Skin of body (tissue), 2 donors: Measurements from ENCODE around the gene PUM1. TPM values are rescaled to one million over a fixed set of nuclear protein-coding genes. Genes with fewer than 3 reads are reported as not detected.

Source experiments
- DNase-seq: peaks from one replicate; lab custom pipeline; 2025; lab: John Stamatoyannopoulos, UW
- total RNA-seq: library from RNA; depleted of rRNA; stranded (reverse); fragments of >200 nt; gene quantifications from one replicate; pipeline ENCODE4 v1.2.3, GENCODE V29; 2014

Gene PUM1
- total RNA-seq, 1 donor from 2014 or later = 81.8 TPM

DNA sequence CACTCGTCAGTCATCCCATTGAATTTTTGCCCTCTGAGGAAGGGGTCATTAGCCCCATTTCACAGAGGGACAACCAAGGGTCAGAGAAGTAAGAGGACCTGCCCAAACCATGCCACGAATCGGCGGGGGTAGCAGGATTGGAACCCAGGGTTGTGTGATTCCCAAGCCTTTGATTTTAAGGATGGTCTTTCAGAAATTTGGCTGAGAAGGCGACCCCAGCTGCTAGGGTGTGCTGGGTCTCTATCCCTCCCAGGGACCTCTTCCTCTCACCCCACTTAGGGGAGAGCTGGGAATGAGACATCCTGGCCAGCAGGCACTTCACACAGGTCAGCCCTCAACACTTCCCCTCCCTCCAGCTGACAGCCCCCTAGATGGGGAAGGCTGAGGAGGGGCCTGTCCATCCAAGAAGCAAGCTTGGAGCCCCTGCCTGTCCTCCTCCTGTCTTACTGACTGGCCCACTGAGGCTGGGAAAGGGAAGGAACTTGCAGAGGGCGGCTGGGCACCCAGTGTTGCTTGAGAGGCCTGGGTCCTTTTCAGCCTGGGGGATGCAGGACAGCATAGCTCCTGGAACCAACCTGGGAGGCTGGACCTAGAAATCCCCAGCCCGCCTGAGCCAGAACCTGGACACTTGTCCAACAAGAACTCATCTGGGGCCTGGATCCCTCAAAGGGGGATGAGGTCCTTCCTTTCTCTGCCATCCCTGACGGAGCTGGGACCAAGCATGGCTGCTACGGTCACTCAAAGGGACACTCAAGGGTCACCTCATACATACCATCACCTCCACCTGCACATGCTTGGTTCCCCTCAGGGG is 158.7 kb downstream of the PUM1 start:
- DNase-seq = no peak

DNA sequence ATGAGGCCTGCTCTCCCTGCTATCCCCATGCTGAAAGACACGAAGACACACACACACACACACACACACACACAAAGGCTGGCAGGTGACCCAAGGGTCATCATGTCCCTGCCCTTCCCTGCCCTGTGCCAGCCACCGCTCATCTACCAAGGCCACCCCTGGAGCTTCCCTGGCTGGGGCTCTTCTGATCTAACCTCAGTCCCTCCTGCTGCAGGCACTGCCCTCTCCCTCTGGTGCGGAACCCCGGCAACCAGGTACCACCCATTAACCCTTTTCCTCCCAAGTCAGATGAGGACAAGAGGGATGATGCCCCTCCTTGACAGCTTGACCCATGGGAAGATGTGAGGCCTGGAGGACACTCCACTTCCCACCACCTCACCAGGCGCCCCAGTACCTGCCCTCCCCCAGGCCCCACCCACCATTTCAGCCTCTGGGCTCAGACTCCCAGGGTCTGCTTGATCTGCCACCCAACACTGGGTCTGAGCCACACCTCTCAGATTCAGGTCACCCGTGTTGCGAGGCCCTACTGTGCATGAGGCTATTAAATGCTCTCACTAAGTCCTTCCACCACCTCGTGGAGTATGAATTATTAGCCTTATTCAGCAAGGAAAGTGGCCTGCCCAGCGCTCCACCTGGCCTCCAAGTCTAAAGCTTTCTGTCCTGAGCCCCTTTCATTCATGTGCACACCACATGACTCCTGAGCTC is 159.4 kb downstream of the PUM1 start:
- DNase-seq = no peak

GRCh38 chr1:30905403-30905802 is 160.1 kb downstream of the PUM1 start:
- no peak for DNase-seq

DNA sequence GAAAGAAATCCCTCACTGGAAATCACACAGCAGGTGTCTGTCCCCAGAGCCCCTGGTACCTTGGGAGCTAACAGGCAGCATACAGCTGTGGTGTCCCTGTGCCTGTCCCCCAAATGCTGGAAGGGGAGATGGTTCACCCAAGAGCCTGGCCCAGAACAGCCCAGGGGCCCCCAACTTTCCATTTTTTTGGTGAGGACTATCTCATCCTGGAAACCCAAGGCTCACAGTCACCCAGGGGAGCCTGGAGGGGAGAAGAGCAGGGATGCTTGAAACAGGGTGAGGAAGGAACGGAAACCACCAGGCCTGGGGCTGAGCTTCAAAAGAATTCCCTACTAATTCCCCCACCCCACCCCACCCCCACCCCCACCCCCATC is 160.6 kb downstream of the PUM1 start:
- no peak for DNase-seq

- no peak for DNase-seq
Measured at GRCh38 chr1:30904191-30904961, 161.1 kb downstream of the PUM1 start.

- DNase-seq = no peak
Measured at GRCh38 chr1:30903343-30904034, 162.0 kb downstream of the PUM1 start.

DNA sequence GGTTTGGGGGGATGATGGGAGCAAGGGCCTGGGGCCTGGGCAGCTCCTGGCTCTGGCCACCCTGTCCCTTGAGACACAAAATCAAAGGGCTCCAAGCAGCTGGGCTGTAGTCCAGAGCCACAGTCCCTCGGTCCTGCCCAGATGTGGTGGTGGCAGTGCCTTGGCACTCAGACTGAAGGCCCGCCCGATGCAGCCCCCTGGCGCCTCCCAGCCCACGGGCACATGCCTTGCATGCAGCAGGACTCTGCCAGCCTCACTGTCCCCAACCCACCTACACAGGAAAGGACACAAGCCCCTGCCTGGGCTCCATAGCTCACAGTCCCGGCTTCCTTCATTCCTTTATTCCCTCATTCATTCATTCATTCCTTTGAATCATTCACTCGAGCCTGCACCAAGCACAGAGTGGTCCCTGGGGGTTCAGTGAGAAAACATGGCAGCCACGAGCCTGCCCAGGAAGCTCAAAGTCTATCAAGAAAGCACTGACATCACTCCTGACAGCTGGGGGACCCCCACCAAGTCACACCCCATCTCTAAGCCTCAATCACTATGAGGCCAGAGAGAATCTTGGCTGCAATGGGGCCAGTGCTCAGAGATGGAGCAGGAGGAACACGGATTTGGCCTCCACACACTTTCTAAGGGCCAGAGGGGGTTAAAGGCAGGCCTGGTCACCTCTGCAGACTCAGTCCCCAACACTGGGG is 162.8 kb downstream of the PUM1 start:
- DNase-seq = no peak

GRCh38 chr1:30901798-30902581 is 163.5 kb downstream of the PUM1 start:
- DNase-seq = no peak

DNA sequence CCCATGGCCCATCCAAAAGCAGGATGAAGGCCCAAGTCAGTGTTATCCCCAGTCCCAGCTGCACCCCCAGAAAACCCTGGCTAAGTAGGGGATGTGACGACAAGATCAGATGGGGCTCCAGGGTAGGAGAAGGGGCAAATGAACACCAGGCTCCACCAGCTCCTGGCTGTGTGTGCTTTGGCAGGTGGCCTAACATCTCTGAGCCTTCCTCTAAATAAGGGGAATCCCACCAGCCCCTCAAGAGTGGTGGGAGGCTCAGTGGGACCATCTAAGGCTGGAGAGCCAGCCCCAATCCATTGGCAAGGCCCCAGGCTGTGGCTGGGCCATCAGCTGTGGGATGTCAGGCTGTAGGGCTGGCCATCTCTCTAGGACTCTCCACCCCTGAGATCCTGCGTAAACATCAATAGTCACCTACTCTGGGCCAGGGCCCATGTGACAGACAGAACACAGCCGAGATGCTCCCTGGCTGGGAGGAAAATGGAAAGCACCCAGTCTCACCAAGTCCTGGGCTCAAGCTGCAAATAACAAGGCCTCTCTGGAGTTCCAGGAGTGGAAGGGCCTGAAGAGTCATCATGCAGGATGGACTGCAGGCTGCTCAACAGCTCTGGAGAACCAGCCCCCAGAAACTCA is 164.5 kb downstream of the PUM1 start:
- DNase-seq = no peak

GRCh38 chr1:30900486-30900885 is 165.0 kb downstream of the PUM1 start:
- DNase-seq = no peak

DNA sequence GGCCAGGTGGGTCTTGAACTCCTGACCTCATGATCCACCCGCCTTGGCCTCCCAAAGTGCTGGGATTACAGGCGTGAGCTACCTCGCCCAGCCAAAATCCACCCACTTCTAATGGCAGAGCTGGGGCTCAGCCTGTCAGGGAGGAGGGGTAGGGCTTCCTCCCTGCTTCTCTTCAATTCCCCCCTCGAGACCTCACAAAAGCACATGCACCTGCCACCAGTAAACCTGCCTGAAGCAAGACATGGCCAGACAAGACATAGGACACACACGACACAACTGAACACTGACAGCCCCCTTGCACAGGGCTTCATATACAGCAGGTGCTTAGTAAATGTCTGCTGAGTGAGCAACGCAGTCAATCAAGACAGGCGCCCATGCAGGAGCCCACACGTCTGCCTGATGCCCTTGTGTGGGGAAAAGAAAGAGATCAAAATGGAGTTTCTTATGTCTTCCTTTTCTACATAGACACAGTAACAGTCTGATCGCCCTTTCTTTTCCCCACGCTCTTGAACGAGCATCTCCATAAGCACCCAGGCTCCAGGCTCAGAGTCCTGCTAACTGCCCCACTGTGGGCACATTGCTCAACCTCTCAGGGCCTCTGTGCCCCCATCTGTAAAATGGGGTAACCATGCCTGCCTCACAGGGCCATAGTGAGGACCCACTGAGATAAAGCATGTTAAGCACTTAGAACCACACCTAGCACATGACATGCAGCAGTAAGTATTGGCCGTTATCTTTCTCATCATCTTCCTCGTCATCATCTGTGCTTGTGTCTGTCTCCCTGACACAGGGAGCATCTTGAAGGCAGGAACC is 165.7 kb downstream of the PUM1 start:
- no peak for DNase-seq

DNA sequence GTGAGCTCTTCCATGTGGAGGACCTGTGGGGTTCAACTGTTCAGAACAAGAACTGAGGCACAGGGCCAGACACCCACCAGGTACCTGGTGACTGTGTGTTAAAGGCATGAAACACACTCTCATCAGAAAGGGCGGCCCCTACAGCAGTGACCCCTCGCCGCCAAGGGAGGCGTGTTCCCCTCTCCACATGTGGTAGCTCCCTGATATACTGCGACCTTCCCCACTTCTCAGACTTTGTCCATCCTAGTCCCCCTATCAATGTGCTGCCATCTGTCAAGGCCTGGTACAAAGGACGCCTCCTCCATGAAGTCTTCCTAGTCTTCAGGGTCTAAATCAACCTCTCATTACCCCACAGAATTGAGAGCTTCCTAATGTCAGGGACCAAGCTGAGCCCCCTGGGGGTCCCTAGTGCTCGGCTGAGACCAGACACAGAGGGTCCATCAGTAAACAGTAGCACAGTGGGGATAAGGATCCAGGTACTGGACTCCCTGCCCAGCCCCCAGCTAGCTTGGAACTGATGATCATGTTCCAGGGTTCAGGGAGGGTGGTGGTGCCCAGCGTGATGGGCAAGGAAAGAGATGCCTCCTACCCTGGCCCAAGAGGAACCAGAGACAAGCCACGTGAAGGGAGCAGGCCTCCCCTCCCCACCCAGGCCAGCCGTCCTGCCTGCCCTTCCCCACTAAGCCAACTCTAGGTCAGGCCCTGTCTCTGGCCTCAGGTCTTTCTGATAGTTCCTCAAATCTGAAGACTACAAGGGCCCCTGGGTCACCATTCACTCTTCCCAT is 167.3 kb downstream of the PUM1 start:
- DNase-seq = no peak

DNA sequence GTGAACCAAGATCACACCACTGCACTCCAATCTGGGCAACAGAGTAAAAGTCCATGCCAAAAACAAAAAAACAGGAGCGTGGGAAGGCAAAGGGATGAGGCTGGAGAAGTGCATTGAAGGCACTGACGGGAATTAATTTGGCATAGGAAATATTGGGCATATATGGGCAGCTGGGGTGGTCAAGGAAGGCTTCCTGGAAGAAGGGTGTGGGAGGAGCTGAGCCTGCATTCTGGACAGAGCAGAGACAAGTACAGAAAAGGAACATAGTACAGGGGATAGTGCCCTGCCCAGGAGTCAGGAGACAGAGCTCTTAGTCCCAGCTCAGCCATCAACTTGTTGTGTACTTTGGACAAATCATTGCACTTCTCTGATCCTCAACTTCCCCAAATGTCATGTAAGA is 168.6 kb downstream of the PUM1 start:
- DNase-seq = no peak

DNA sequence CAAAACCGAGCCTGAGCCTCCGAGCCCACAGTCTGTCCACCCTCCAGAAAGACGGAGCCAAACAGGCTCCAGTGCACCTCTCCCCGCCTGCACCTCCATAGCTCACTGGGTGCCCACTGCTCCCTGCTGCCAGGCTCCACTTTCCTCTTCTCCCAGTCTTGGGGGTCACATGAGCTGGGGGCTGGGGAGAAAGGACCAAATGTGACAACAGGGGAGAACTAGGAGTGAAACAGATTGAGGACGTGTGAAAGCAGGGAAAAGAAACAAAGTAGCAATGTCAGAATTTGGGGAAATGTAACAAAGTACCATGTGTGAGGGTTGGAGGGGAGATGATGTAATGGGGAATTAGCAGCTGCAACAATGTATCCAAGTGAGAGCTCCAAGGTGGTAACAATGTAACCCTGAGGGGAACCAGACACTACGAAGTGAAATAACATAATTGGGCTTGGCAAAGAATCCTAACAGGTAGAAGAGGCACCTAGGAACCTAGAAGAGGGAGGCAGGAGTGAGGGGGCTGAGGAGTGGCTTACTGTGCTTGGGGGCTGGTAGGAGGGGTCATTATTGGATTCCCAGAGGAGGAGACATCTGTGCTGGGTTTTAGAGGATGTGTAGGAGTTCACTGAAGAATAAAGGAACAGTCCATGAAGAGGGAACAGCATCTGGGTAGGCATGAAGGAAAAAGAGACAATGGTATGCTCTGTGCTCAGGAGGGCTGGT is 169.4 kb downstream of the PUM1 start:
- peak; percentile 36 for DNase-seq

DNA sequence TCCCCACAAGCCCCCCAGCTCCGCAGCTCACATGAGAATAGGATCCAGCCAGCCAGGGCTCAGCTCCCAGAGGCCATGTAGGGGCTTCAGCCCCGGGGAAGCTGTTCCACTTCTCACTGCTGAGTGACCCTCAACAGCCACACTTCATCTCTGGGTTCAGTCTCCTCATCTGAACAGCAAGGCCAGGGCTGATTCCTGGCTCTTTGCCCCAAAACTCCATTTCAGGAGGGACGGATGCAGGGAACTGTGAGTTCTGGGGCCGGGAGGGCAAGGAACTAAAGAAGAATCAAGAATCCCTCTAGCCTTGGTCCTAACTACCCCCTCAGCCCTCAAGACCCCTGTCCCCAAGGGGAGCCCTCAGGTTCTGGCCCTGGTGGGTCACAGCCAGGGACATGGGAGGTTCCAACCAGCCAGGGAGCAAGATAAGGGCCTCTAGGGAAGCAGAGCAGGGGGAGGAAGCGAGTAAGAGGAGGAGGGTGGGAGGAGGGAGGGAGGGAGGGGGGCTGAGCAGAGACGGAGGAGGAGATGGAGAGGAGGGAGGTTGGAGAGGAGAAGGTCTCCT is 170.1 kb downstream of the PUM1 start:
- DNase-seq = no peak

DNA sequence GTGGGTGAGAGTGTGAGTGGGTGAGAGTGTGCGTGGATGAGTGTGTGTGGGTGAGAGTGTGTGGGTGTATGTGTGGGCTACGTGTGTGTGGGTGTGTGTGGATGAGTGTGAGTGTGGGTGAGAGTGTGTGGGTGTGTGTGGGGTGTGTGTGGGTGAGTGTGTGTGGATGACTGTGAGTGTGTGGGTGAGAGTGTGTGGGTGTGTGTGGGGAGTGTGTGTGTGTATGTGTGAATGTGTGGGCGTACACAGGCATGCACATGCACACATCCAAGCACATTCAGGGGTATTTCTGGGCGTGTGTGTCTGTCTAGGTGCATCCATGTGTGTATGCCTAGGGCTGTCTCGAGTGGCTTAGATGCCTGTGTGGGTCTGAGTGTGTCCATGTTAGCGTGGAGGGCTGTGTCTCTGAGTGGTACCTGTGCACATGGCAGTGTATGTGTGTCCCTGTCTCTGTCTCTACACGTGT is 171.0 kb downstream of the PUM1 start:
- no peak for DNase-seq
